WTC11 (cell line): Measurements from ENCODE around the gene GAL3ST2. TPM values are rescaled to one million over a fixed set of nuclear protein-coding genes. Genes with fewer than 3 reads are reported as not detected.

Experiments
- ARID4B ChIP-seq: sonication (generic); formaldehyde crosslinking; IDR thresholded peaks from 2 replicates; pipeline ENCODE4 v1.8.0; 2023; ENCODE audit warnings: missing genetic modification reagents, mild to moderate bottlenecking, borderline replicate concordance
- EMX1 ChIP-seq: fragments of 250-450 bp; sonication (Bioruptor Pico); IDR thresholded peaks from 2 replicates; pipeline ENCODE4 v1.8.0; 2021; ENCODE audit warnings: mild to moderate bottlenecking
- HMGXB4 ChIP-seq: sonication (generic); formaldehyde crosslinking; IDR thresholded peaks from 2 replicates; pipeline ENCODE4 v1.8.1; 2023; ENCODE audit warnings: mild to moderate bottlenecking, moderate library complexity, missing genetic modification reagents
- MYBL2 ChIP-seq: sonication (generic); formaldehyde crosslinking; IDR thresholded peaks from 2 replicates; pipeline ENCODE4 v1.8.1; 2023; ENCODE audit warnings: mild to moderate bottlenecking, moderate library complexity, missing genetic modification reagents
- NFATC4 ChIP-seq: fragments of 250-450 bp; sonication (Bioruptor Pico); IDR thresholded peaks from 2 replicates; pipeline ENCODE4 v1.9.0; 2021; ENCODE audit warnings: mild to moderate bottlenecking
- OVOL2 ChIP-seq: fragments of 250-450 bp; sonication (Bioruptor Pico); IDR thresholded peaks from 2 replicates; pipeline ENCODE4 v1.9.0; 2021; ENCODE audit warnings: mild to moderate bottlenecking, borderline replicate concordance
- RELA ChIP-seq: sonication (generic); formaldehyde crosslinking; IDR thresholded peaks from 2 replicates; pipeline ENCODE4 v1.8.1; 2022; ENCODE audit warnings: missing genetic modification reagents, mild to moderate bottlenecking, borderline replicate concordance
- ZNF121 ChIP-seq: sonication (generic); formaldehyde crosslinking; IDR thresholded peaks from 2 replicates; pipeline ENCODE4 v1.8.0; 2023; ENCODE audit warnings: missing genetic modification reagents
- ZNF232 ChIP-seq: sonication (generic); formaldehyde crosslinking; IDR thresholded peaks from 2 replicates; pipeline ENCODE4 v1.8.0; 2022; ENCODE audit warnings: mild to moderate bottlenecking, missing genetic modification reagents
- total RNA-seq: library from RNA; stranded (reverse); gene quantifications from 3 replicates; pipeline ENCODE4 v1.2.3, GENCODE V29; 2021
- TF ChIP-seq, protein P1 (sequence below): sonication (generic); formaldehyde crosslinking; IDR thresholded peaks from 2 replicates; pipeline ENCODE4 v1.8.0; 2022; ENCODE audit warnings: missing genetic modification reagents
- TF ChIP-seq, protein P2 (sequence below): sonication (generic); formaldehyde crosslinking; conservative IDR thresholded peaks from 2 replicates; pipeline ENCODE4 v1.8.1; 2022; ENCODE audit warnings: mild to moderate bottlenecking, missing genetic modification reagents
- TF ChIP-seq, protein P3 (sequence below): fragments of 200-600 bp; IDR thresholded peaks from 2 replicates; pipeline ENCODE4 v1.8.0; 2022; ENCODE audit warnings: antibody characterized with exemption
- TF ChIP-seq, protein P4 (sequence below): sonication (generic); formaldehyde crosslinking; IDR thresholded peaks from 2 replicates; pipeline ENCODE4 v1.8.1; 2023; ENCODE audit warnings: mild to moderate bottlenecking, missing genetic modification reagents, moderate library complexity

Gene GAL3ST2
- total RNA-seq, 1 experiment from 2014 or later: 0.98 TPM

GRCh38 chr2:241803387-241804325 is 27.0 kb downstream of the GAL3ST2 start (continued):
- TF ChIP-seq, protein P1, sequence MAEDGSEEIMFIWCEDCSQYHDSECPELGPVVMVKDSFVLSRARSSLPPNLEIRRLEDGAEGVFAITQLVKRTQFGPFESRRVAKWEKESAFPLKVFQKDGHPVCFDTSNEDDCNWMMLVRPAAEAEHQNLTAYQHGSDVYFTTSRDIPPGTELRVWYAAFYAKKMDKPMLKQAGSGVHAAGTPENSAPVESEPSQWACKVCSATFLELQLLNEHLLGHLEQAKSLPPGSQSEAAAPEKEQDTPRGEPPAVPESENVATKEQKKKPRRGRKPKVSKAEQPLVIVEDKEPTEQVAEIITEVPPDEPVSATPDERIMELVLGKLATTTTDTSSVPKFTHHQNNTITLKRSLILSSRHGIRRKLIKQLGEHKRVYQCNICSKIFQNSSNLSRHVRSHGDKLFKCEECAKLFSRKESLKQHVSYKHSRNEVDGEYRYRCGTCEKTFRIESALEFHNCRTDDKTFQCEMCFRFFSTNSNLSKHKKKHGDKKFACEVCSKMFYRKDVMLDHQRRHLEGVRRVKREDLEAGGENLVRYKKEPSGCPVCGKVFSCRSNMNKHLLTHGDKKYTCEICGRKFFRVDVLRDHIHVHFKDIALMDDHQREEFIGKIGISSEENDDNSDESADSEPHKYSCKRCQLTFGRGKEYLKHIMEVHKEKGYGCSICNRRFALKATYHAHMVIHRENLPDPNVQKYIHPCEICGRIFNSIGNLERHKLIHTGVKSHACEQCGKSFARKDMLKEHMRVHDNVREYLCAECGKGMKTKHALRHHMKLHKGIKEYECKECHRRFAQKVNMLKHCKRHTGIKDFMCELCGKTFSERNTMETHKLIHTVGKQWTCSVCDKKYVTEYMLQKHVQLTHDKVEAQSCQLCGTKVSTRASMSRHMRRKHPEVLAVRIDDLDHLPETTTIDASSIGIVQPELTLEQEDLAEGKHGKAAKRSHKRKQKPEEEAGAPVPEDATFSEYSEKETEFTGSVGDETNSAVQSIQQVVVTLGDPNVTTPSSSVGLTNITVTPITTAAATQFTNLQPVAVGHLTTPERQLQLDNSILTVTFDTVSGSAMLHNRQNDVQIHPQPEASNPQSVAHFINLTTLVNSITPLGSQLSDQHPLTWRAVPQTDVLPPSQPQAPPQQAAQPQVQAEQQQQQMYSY (CRISPR knock-in tag): no peak
- TF ChIP-seq, protein P2, sequence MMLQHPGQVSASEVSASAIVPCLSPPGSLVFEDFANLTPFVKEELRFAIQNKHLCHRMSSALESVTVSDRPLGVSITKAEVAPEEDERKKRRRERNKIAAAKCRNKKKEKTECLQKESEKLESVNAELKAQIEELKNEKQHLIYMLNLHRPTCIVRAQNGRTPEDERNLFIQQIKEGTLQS (CRISPR knock-in tag): no peak
- peak; percentile 56; the same call in 1 of the 2 replicates for TF ChIP-seq MYBL2 (CRISPR knock-in tag)
- TF ChIP-seq ZNF232 (CRISPR knock-in tag): no peak
- no peak for TF ChIP-seq EMX1 (CRISPR knock-in tag)
- no peak for TF ChIP-seq ARID4B (CRISPR knock-in tag)
- TF ChIP-seq RELA (CRISPR knock-in tag): 0 out of 2 replicates have a peak, but pooled peaks have one; percentile 80
- TF ChIP-seq HMGXB4 (CRISPR knock-in tag): 0 out of 2 replicates have a peak, but pooled peaks have one; percentile 29
- TF ChIP-seq, protein P3, sequence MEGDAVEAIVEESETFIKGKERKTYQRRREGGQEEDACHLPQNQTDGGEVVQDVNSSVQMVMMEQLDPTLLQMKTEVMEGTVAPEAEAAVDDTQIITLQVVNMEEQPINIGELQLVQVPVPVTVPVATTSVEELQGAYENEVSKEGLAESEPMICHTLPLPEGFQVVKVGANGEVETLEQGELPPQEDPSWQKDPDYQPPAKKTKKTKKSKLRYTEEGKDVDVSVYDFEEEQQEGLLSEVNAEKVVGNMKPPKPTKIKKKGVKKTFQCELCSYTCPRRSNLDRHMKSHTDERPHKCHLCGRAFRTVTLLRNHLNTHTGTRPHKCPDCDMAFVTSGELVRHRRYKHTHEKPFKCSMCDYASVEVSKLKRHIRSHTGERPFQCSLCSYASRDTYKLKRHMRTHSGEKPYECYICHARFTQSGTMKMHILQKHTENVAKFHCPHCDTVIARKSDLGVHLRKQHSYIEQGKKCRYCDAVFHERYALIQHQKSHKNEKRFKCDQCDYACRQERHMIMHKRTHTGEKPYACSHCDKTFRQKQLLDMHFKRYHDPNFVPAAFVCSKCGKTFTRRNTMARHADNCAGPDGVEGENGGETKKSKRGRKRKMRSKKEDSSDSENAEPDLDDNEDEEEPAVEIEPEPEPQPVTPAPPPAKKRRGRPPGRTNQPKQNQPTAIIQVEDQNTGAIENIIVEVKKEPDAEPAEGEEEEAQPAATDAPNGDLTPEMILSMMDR: no peak
- no peak for TF ChIP-seq NFATC4 (CRISPR knock-in tag)
- TF ChIP-seq, protein P4, sequence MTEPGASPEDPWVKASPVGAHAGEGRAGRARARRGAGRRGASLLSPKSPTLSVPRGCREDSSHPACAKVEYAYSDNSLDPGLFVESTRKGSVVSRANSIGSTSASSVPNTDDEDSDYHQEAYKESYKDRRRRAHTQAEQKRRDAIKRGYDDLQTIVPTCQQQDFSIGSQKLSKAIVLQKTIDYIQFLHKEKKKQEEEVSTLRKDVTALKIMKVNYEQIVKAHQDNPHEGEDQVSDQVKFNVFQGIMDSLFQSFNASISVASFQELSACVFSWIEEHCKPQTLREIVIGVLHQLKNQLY (CRISPR knock-in tag): no peak
- no peak for TF ChIP-seq ZNF121 (CRISPR knock-in tag)
- TF ChIP-seq OVOL2 (CRISPR knock-in tag): no peak
